Peyer's patch (tissue), 4 donors: ENCODE measurements around the gene CCDC144A.
"Not testable (repeated sequence)": the region's sequence is repeated elsewhere in the genome, so short reads cannot be mapped to it uniquely, and the experiment has no call there.

Source experiments
- POLR2A ChIP-seq, 2 donors: fragments of 450-650 bp; IDR thresholded peaks; one replicate each; pipeline ENCODE4 v1.5.1; 2017; ENCODE audit warnings: antibody characterized with exemption in 2 of 2, mild to moderate bottlenecking in 2 of 2, moderate library complexity in 2 of 2
- TF ChIP-seq, protein P1 (sequence below), 6 experiments: fragments of 450-650 bp in 4 of 6; fragments of 200-600 bp in 2 of 6; sonication (generic) in 1 of 6; IDR thresholded peaks; one replicate each; pipeline ENCODE4 v1.5.1; 2017 to 2019; ENCODE audit warnings: antibody characterized with exemption in 6 of 6, mild to moderate bottlenecking in 3 of 6, moderate library complexity in 1 of 6

DNA sequence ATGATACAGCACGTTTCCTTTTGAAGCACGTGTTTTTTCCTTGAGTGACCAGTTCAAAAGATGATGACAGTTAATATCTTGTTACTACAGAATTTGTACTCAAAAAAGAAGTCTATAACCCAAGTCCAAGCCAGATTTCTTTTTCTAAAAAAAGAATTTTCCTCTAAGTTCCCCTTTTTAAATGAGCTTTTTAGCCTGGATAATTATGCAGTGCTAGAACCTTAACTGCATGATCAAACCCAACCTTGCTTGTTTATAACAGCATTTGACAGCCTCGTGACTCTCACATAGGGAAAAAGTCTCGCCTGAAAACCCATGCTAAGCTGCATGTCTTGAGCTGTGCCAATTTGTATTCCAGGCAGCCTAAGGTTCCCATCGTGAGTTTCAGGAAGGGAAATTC lies 104.2 kb downstream of the CCDC144A start:
- TF ChIP-seq, protein P1, sequence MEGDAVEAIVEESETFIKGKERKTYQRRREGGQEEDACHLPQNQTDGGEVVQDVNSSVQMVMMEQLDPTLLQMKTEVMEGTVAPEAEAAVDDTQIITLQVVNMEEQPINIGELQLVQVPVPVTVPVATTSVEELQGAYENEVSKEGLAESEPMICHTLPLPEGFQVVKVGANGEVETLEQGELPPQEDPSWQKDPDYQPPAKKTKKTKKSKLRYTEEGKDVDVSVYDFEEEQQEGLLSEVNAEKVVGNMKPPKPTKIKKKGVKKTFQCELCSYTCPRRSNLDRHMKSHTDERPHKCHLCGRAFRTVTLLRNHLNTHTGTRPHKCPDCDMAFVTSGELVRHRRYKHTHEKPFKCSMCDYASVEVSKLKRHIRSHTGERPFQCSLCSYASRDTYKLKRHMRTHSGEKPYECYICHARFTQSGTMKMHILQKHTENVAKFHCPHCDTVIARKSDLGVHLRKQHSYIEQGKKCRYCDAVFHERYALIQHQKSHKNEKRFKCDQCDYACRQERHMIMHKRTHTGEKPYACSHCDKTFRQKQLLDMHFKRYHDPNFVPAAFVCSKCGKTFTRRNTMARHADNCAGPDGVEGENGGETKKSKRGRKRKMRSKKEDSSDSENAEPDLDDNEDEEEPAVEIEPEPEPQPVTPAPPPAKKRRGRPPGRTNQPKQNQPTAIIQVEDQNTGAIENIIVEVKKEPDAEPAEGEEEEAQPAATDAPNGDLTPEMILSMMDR (IDR thresholded peaks at IDR 0.05) = not testable (repeated sequence)
- TF ChIP-seq POLR2A (IDR thresholded peaks at IDR 0.05) = not testable (repeated sequence)
